Left ventricle myocardium inferior (tissue), 1 donor: ENCODE results near the gene VEZT. TPM values are rescaled to one million over a fixed set of nuclear protein-coding genes. Genes with fewer than 3 reads are reported as not detected.
"Not testable (repeated sequence)": the region's sequence is repeated elsewhere in the genome, so short reads cannot be mapped to it uniquely, and the experiment has no call there.

Experiments used
- DNase-seq: peaks from one replicate; pipeline ENCODE4 v3.0.0-alpha.2; 2020
- H3K27ac ChIP-seq: fragments of 200-600 bp; replicated peaks from 2 replicates; pipeline ENCODE4 v1.8.0; 2021
- H3K27me3 ChIP-seq: fragments of 200-600 bp; 2 replicates; pipeline ENCODE4 v1.8.0; 2021; ENCODE audit warnings: low read depth
- H3K36me3 ChIP-seq: fragments of 200-600 bp; 2 replicates; pipeline ENCODE4 v1.8.0; 2021
- H3K4me1 ChIP-seq: fragments of 200-600 bp; 2 replicates; pipeline ENCODE4 v1.8.0; 2021
- H3K4me3 ChIP-seq: fragments of 200-600 bp; 2 replicates; pipeline ENCODE4 v1.8.0; 2021; ENCODE audit warnings: mild to moderate bottlenecking, moderate library complexity
- H3K9me3 ChIP-seq: fragments of 200-600 bp; replicated peaks from 2 replicates; pipeline ENCODE4 v1.8.0; 2021
- intact Hi-C: fragments of 100-400 bp; cut with micrococcal nuclease; formaldehyde crosslinking; loops from one replicate; pipeline ENCODE4 v1.11.0; 2022
- total RNA-seq: library from RNA; stranded (reverse); fragmentation: NEBNext Ultra II Directional; extraction: Animal tissue kit (Norgen Biotek cat#: 25700); gene quantifications from one replicate; pipeline ENCODE4 v1.2.1, GENCODE V29; 2021
- TF ChIP-seq, protein P1 (sequence below): fragments of 200-600 bp; IDR thresholded peaks from 2 replicates; pipeline ENCODE4 v1.8.0; 2021; ENCODE audit warnings: antibody characterized with exemption, mild to moderate bottlenecking, borderline replicate concordance
- donor health status: DM: no; HTN: yes; CAD: no; lungs with severe emphysema.

The VEZT gene
- total RNA-seq, 1 donor from 2014 or later, result 66.1 TPM

DNA sequence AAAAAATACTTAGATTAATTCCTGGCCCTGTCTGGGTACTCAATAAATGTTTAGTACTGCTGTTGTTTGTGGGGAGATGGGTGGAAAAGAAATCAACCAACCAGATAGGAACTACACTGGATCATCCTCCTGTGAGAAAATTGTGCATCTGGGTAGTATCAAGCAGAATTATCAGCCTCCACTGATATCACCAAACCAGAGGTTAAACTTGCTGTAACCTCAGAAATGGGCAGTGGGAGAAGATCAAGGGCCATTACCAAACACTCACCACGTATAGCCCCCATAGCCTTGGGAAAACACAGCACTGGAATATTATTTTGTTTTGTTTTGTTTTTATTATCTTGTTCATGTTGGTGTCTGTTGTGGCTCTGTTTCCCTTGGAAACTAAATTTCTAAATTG is 19.7 kb downstream of the VEZT start:
- no peaks in the 10 kb centered on the region for H3K36me3 ChIP-seq
- H3K27me3 ChIP-seq, result no peaks in the 10 kb centered on the region
- intact Hi-C loops, result loop anchor here (10.0 kb wide), 1 partner anchor 617 kb away; the partner anchor contains the start of gene SNRPF
- TF ChIP-seq, protein P1, sequence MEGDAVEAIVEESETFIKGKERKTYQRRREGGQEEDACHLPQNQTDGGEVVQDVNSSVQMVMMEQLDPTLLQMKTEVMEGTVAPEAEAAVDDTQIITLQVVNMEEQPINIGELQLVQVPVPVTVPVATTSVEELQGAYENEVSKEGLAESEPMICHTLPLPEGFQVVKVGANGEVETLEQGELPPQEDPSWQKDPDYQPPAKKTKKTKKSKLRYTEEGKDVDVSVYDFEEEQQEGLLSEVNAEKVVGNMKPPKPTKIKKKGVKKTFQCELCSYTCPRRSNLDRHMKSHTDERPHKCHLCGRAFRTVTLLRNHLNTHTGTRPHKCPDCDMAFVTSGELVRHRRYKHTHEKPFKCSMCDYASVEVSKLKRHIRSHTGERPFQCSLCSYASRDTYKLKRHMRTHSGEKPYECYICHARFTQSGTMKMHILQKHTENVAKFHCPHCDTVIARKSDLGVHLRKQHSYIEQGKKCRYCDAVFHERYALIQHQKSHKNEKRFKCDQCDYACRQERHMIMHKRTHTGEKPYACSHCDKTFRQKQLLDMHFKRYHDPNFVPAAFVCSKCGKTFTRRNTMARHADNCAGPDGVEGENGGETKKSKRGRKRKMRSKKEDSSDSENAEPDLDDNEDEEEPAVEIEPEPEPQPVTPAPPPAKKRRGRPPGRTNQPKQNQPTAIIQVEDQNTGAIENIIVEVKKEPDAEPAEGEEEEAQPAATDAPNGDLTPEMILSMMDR, result no peak
- no peaks in the 10 kb centered on the region for H3K9me3 ChIP-seq
- H3K4me3 ChIP-seq, result no peak overlapping the region
- H3K4me1 ChIP-seq, result peaks cover 52% of the 10 kb centered on the region
- DNase-seq, result no peak
- H3K27ac ChIP-seq, result no peak overlapping the region

DNA sequence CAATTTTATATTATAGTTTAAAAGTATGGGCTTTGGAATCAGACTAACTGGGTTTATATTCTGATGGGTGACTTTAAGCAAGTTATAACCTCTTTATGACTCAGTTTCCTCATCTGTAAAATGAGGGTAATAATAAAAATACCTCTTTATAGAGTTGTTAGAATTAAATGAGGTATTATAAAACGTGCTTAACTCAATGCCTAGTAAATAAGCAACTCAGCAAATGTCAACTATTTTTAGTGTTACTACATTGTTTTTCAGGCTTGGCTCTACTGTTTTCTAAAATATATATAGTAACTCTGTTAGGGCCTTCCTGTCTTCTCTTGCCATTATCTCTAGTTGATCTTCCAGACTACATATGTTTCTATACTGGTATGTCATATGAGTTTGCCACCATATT is 20.5 kb downstream of the VEZT start:
- DNase-seq, result no peak
- no peaks in the 10 kb centered on the region for H3K36me3 ChIP-seq
- H3K27me3 ChIP-seq, result no peaks in the 10 kb centered on the region
- H3K4me1 ChIP-seq, result peaks cover 46% of the 10 kb centered on the region
- H3K9me3 ChIP-seq, result no peaks in the 10 kb centered on the region
- no peak overlapping the region for H3K27ac ChIP-seq
- H3K4me3 ChIP-seq, result no peak overlapping the region
- intact Hi-C loops, result loop anchor here (10.0 kb wide), 1 partner anchor 617 kb away; the partner anchor contains the start of gene SNRPF
- TF ChIP-seq, protein P1, result no peak

DNA sequence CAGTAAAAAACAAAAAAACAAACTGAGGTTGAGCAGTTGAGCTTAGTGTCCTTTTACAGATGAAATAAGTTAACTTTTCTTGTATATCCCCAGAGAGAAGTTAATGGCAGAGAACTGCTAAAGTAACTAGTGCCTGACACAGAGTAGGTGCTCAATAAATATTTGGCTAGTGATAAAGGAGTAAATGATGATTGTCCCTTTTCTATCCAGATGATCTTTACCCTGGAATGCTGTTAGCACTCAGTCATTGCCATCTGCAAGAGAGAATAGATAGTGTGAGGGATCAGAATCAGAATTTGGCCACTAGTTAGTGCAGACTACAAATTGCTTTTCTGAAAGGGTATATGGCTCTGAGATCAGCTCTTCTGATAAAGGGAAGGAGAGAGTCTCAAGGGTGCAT is 21.6 kb downstream of the VEZT start:
- peaks cover 46% of the 10 kb centered on the region for H3K4me1 ChIP-seq
- H3K9me3 ChIP-seq, result no peaks in the 10 kb centered on the region
- H3K36me3 ChIP-seq, result peaks cover 7% of the 10 kb centered on the region
- TF ChIP-seq, protein P1, result no peak
- no peak overlapping the region for H3K4me3 ChIP-seq
- intact Hi-C loops, result loop anchor here (10.0 kb wide), 1 partner anchor 616 kb away; the partner anchor contains the start of gene SNRPF
- no peaks in the 10 kb centered on the region for H3K27me3 ChIP-seq
- DNase-seq, result no peak
- no peak overlapping the region for H3K27ac ChIP-seq

DNA sequence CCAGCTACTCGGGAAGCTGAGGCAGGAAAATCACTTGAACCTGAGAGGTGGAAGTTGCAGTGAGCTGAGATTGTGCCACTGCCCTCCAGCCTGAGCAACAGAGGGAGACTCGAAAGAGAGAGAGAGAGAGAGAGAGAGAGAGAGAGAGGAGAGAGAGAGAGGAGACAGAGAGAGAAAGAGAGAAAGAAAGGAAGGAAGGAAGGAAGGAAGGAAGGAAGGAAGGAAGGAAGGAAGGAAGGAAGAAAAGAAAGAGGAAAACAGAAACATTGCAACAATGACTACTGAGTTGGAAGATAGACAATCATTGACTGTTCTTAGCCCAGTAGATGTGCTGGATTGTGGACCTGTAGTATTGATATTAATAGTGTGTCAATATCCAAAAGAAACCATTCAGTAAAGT is 22.2 kb downstream of the VEZT start:
- H3K9me3 ChIP-seq, H3K4me3 ChIP-seq, H3K36me3 ChIP-seq, DNase-seq, H3K27ac ChIP-seq, H3K27me3 ChIP-seq: not testable (repeated sequence)
- H3K4me1 ChIP-seq, result peaks cover 46% of the 10 kb centered on the region
- intact Hi-C loops, result loop anchor here (10.0 kb wide), 1 partner anchor 615 kb away; the partner anchor contains the start of gene SNRPF

DNA sequence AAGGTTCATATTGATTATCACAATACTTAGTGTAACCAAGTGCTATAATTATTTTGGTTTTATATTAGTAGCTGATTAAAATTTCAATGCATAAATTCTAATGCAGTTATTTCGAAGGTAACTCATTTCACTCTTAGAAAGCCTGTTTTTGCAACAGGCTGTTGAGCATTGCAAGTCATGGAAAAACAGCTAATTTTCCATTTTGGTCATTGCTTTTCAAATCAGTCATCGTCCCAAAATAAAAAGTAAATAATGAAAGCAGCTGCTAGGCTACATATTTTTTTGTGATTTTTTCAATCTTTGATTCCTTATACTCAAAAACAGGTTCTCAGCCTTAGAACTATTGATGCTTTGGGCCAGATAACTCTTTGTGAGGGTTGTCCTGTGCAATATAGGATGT is 22.9 kb downstream of the VEZT start:
- Histone ChIP-seq H3K9me3 (no peaks in the 10 kb centered on the region), H3K27me3 (no peaks in the 10 kb centered on the region), H3K36me3 (peaks cover 7% of the 10 kb centered on the region), H3K4me1 (peaks cover 46% of the 10 kb centered on the region), H3K4me3 (no peak overlapping the region), H3K27ac (no peak overlapping the region)
- no peak for DNase-seq
- TF ChIP-seq, protein P1, result no peak
- intact Hi-C loops, result no loop called here

DNA sequence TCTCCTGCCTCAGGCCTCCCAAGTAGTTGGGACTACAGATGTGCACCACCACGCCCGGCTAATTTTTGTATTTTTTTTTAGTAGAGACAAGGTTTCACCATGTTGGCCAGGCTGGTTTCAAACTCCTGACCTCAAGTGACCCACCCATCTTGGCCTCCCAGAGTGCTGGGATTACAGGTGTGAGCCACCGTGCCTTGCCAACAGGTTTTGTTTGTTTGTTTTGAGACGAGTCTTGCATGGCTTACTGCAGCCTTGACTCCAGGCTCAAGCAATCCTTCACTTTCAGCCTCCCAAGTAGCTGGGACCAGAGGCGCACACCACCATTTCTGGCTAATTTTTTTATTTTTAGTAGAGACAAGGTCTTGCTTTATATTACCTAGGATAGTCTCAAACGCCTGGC is 23.5 kb downstream of the VEZT start:
- H3K36me3 ChIP-seq, intact Hi-C loops, H3K27me3 ChIP-seq, H3K4me3 ChIP-seq, DNase-seq, H3K9me3 ChIP-seq, H3K27ac ChIP-seq: not testable (repeated sequence)
- peaks cover 50% of the 10 kb centered on the region for H3K4me1 ChIP-seq
